ENCODE measurements around the gene COX18.

The COX18 gene, protein sequence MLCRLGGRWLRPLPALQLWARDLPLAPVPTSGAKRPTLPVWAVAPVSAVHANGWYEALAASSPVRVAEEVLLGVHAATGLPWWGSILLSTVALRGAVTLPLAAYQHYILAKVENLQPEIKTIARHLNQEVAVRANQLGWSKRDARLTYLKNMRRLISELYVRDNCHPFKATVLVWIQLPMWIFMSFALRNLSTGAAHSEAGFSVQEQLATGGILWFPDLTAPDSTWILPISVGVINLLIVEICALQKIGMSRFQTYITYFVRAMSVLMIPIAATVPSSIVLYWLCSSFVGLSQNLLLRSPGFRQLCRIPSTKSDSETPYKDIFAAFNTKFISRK

DNA sequence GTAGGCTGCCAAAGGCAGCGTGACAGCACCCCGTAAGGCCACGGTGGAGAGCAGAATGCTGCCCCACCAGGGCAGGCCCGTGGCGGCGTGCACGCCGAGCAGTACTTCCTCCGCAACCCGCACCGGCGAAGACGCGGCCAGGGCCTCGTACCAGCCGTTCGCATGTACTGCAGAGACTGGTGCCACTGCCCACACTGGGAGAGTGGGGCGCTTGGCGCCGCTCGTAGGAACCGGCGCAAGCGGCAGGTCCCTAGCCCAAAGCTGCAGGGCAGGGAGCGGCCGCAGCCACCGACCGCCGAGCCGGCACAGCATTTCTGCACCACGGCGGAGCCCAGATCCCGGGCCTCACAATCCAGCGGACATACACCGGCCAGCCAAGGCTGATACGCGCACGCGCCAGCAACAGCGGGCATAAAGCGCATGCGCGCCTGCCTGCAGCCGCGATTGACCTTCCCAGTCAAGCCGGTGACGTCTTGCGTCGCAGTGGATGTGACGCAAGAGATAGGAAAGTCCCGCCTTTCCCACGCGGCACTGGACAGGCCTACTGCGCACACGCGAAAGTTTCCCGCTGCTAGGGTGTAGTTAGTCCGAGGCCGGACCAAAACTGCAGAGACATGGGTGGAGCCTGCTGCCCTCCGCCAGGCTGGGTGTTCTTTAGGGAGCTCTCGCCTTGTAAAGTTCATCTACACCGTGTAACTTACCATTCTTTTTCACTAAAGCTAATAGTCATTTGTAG, at the start of gene COX18:
Gene COX18, minus strand, starts transcription at position 379 of the 736 bp plus-strand sequence. Its CDS starts 67 bp downstream, at position 312.
- peak; percentile 41 for FAIRE-seq

DNA sequence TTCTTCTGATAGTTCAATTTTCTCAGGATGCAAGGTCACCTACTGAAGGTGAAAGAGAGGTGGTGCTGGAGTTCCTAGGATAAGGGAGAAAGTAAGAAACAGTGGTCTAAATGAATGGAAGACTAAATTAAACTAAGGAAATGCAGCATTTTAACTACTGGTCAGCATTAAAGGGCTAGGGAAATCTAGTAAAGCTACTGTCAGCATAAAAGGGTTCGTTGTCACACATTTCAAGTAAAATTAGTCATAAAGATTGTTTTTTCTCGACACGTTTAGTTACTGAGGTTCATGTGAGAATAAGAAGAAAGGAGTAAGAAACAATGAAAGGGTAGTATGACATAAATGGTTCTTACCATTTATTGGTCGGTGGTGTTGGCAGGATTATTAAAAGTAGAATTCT, 40.0 kb upstream of the COX18 start:
- FAIRE-seq = no peak

DNA sequence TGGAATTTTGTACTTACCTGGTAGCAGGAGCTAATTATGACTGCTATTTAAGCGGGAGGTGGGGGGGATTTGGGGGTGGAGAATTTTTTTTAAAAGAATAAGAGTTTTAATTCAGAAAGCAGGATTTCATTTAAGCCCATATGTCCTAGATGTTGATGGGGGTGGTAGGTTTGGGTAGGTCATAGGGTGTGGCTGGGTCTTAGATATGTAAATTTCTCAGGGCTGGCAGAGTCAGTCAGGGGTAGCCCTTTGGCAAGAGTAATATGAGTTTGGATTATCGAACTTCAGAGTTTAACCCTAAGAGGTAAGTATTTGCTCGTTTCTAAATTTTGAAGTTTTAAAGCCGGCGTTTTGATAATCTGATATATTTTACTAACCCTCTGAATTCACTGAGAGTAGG, 35.2 kb upstream of the COX18 start:
- no peak for FAIRE-seq

DNA sequence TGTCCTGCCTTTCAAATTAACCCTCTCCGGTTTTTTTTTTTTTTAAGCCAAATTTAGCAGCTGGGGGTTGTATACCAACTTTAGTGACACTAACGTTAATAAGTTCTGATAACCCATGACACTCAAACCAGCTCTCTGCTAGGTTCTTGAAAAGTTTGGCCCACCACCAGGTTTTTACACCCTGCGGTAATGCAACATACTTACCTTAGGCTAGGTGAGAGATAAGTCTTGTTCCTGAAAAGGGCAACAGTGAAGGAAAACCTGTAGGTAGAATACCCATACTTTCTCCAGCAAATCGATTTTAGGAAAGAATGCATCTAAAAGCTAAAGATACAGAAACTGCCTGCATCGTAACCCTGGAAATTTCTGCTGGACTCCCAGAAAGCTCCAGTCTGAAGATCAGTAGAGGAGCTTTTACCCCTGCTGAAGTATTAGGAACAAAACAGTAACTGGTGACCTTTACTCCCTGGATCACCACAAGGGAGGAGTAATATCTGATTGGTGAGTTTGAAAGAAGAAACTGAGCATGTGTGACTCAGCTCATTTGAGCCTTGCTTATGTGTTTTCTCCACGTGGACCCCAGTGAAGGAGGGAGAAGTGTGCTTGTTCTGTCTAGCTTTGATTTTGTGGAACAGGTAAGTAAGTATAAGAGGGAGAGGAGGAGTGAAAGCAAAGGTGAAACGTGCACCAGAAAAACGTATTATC, 34.4 kb upstream of the COX18 start:
- no peak for FAIRE-seq

DNA sequence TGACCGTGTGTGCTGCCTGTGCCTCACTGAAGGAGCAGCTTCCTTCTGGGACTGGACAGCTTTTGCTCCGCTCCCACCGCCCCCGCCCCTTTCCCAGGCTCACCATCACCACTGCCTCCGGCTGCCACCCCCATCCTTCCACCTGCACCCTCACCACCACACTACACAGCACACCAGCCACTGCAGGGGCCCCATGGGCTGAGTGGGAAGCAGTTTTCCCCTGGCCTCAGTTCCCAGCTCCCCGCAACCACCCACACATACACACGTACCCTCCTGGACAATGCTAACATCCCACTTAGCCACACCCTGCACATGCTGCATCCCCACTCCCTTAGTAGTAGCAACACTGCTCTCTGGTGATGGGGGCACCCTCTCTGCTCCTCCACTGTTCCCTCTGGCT, 29.6 kb upstream of the COX18 start:
- FAIRE-seq = no peak

DNA sequence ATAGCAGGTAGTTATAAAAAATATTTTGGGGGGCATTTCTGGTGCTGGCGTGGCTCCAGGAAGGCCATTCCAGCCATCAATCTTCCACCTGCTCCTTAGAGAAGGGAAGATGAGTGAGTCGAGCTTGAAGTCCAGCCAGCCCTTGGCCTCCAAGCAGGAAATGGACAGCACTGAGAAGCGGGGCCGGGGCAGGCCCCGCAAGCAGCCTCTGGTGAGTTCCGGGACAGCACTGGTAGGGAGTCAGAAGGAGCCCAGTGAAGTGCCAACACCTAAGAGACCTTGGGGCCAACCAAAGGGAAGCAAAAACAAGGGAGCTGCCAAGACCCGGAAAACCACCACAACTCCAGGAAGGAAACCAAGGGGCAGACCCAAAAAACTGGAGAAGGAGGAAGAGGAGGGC, 29.2 kb upstream of the COX18 start:
- FAIRE-seq = no peak

DNA sequence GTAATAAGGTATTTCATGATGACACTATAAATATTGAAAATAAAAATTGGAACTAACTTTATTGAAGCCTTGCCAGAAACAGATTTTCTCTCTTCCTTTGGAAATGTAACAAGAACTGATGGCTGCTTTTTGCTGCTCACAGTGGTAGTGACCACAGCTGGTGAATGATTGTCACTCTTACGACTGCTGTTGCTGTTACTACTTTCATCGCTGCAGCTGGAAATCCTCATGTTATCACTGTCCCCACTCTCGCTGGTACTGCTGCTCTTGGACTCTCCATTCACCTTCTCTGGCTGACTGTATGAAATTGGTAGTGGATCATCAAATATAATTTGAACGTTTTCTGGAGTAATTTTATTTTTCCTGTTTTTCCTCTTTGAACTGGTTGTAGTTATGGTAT, 28.5 kb upstream of the COX18 start:
- no peak for FAIRE-seq

DNA sequence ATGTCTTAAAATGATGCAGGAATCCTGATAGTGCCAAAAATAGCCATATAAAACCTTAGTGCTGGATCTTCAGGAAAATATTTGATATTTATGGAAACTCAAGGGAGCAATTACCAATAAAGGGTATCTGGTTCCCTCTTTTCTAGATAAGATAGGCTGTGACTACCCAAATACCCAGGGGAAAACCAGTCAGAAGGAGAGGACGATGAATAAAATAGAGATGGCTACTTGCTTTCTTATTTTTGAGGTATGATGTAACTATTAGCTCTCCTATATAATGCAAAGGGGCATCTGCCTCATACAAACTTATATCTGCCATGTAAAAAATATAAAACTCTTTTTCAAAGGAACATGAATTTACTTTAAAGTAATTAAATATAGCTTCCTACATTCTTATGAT, 23.4 kb upstream of the COX18 start:
- no peak for FAIRE-seq

DNA sequence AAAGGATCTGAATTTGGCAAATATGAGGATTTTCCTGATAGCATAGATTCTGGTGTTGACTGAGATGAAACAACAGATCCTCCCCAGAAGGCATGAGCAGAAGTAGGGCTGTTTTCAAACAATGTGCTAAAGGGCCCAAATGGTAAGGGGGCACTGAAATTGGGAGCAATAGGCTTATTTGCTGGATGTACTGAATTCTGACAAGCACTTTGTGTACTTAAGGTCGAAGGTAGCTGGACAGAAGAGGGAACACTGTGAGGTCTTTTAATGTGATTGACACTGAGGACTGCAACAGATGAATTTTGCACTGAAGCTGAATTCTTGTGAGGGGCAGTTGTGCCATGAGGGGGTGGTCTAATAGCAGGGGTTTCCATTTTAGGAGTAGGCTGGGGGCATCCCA, 21.2 kb upstream of the COX18 start:
- FAIRE-seq = no peak

DNA sequence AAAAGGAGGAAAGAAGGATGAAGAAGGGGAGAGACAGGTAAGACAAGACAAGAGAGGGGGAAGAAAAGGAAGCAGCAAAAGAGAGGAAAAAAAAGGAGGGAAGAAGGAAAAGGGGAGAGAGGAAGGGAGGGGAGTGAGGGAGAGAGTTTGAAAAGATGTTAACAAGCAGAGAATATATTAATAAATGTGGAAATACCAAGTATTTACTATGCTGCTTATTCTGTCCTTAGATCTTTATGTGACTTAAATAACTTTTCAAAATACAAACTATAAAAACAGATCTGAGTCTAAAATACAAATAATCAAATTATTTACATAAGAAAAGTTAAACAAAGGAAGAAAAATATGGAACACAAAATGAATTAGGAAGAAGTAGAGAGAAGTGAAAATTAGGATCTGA, 18.4 kb upstream of the COX18 start:
- no peak for FAIRE-seq

DNA sequence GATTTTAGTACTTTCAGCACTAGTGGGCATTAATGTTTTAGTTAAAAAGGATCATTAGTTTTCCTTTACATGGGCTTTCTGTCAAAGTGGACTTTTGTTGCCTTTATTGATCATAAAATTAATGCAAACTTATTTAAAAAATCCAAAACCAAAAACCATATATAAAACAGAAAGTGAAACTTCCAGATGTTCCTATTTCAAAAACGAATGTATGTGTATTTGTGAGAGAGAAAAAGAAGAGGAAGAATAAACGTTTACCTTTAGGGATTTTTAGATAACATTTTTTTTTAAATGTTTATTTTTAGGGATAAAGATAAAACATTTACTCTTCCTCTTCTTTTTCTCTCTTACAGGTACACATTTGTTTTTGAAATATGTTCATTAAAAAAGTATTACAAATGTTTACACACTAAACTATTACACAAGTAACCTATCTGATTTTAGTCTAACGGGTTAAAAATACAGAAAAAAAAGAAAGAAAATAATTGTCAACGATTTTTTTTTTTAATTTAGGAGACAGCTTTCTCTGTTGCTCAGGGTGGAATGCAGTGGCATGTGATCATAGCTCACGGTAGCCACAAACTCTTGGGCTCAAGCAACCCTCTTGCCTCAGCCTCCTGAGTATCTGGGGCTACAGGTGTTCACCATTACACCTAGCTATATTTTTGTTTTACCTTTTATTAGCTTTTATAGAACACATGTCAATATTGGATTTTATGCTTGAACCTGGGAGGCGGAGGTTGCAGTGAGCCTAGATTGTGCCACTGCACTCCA, 16.8 kb upstream of the COX18 start:
- FAIRE-seq = peak; percentile 28

DNA sequence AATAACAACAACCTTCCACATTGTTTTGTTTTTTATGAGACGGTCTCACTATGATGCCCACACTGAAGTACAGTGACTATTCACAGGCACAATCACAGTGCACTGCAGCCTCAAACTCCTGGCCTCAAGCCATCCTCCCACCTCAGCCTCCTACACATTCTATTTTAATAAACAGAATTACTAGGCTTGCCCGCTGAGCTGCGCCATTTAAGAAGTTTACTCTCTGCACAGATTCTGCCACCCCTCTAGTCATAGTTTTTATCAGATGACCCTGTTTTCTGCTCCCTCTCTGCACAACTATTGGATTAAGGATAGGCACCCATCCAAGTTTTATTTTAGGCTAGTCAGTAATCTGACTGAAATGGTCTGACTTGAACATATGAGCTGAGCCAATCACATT, 11.3 kb upstream of the COX18 start:
- FAIRE-seq = no peak

DNA sequence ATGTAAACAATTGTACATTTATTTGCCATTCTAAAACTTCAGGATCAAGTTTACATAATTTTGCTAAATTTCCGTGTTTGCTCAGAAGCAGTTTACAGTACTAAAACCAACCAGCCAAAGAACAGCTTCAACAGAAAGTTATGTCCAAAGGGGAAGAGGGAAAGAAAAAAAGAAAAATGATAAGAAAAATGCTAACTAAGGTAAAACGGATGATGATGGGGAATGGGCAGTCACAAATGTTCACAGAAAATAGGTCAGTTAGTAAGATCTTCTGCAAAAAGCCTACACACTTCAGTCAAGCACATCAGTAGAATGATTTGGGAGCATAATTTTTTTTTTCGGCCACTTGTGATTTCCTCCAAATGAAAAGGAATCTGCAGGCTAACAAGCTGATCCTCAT, 6.3 kb upstream of the COX18 start:
- FAIRE-seq = no peak

DNA sequence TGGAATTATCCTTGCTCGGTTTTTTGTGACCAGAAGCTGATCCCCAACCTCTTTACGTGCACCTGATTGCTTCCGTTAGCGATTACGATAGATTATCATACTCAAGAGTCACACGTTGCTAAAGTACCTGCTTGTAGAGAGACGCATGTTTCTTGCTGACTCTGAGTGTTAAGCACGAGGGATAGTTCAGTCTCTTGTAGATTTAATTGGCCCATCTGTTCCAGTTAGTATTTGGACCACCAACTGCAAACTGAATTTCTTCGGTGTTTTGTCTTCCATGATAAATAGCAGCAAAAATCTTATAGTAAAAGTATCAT, 516 bp upstream of the COX18 start:
- no peak for FAIRE-seq

DNA sequence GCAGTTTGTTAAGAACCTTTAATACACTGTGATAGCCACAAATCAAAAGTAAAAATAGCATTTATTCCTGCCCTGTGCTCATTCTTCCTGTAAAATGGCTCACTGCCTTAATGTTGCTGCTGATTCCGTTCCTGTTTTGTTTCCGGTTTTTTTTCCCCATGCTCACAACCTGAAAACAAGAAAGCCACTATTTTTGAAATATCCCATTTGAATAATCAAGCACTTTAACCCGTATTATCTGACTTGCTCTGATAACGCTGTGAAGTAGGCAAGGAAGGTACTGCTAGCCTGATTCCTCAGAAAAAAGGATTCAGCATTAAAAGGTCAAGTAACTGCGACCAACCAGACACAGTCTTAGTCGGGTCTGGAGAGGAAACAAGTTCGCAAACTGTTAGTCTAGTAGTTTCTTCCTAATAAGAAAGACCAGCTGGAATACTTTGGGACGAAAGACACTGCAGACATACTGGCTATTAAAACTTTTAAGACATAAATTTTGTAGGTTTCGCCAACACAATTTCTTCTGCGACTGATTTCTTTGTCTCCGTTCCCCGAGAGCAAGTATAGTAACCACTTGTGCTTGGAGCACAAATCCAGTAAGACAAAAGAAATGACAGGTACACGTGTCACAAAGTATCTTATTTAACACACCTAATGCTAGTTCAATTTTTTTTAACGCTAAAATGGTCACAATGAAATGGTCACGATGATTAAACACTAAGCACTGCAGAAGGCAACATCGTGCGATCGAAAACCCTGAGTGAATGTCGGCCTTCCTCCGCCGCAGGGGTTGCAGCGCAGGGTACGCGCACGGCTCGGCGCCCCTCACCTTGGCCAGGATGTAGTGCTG, 802 bp downstream of the COX18 start:
- no peak for FAIRE-seq

DNA sequence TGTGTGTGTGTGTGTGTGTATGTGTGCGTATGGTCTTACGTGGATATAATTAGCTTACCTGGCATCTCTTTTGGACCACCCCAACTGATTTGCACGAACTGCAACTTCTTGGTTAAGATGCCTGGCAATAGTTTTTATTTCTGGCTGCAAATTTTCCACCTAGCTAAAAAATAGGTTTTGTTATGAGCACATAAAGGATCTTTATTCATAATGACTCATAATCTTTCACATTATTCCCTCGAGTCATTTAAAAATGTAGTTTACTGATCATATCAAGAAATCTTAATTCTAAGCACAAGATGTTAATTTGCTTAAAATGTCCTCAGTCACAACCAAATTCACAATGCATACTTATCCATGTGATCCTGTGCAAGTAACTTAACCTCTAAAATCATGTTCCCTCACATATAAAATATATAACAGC, 1.5 kb downstream of the COX18 start:
- FAIRE-seq = no peak

DNA sequence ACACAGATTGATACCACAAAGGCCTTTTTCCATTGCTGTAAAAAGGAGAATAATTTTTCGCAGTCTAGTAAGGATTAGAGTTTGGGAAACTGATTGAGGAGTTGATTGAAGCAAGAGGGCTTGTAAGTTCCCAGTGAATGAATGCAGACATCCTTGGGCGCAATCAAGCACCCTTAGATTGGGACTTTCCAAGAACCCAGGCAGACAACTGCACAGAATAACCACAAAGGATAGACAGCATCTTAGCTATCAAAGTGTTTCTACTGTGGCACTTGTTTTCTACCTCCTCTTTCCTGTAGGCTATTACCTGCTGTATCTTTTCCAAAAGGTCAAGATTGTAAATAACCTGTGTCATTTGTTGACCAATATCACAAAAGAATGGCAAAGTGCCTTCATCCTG, 2.6 kb downstream of the COX18 start:
- FAIRE-seq = no peak

DNA sequence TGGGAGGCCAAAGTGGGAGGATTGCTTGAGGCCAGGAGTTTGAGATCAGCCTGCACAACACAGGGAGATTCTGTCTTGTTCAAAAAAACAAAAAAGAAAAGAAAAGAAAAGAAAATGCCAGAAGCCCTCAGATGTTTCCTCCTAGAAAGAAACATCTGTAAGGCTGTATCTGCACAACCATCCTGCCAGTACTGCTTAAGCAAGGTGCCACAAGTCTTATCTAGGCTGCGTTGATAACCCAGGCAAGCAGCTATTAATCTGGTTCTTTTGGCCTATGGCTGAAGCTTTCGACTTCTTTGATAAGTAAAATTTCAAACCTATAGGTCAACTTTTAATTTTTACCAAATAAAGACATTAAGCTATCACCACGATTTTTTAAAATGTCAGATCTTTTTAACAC, 3.1 kb downstream of the COX18 start:
- no peak for FAIRE-seq

DNA sequence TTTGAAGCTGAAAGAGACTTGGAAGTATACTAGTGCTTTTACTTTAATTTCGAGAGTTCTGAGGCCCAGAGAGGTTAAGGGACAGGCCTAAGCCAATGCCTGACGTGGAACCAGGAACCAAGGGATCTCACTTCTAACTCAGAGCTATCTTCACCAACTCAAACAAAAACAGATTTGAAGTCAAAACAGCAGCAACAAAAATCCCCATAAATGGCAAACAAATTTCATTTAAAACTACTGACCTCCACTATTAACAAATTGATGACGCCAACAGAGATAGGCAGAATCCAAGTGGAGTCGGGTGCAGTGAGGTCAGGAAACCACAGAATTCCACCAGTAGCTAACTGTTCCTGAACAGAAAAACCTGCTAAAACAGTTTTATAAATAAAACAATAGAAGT, 5.0 kb downstream of the COX18 start:
- FAIRE-seq = no peak

DNA sequence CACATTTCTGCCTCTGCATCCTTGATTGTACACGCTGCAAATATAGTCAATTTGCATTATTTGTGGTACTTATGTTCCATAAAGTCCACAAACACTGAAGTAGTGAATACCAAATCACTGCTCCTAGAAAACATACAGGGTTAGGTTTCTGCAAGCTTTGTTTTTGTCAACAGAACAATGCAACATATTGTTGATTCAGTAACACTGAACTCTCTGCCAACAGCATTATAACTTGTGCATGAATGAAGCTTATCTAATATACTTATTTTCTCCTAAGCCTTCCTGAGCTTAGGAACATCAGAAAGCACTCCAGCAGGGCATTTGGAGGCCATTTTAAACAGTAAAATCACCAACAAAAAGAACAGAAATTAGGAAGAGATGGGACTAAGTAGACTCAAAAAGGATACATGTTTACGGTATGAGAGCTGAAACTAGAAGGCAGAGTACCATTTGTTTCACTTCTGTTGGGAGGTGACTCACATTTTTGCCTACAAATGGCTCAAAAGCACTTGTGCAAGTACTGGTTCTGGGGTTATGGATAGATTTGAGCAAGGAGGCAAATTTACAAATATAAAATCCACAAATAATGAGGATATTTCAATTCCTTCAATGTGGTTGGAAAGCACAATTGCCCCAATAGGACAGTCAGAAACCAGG, 14.1 kb downstream of the COX18 start:
- FAIRE-seq = no peak

DNA sequence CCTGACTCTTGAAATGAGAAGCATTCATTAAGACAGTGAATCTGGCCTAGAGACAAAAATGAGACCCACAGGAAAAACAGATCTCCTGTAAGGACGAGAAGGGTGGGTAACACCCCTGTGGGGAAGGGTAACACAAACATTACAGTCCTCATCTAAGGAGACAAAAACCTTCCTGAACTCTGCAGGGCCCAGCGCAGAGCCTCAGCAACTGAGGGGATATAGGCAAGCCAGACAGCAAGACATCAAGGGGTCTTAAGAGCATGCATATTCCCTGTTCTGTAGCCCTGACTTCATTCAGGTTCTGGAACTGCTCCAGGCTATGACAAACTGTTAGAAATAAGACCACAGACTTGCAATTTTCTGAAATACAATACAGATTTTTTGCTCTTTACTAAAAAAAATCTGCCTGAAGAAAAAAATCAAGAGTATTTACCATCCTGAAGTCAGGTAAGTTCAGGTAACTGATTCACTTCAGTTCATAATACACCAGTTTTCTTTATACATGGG, 15.5 kb downstream of the COX18 start:
- FAIRE-seq = no peak

DNA sequence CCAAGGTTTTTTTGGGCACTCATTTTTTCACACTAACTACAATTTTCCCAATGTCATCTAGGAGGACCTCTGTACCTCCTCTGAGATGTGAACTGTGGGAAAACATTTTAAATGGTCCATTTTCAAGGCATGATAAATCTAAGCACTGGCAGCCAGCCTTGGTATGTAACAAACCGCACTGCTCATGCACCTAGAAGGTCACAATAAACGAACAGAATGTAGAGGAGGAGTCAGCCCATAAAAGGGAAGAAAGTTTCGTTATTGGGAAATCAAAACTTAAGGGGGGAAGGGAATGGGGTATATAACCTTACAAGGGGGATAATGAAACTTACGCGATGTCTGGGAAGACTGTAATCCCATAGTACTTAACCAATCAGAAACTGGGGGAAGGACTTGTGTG, 16.4 kb downstream of the COX18 start:
- no peak for FAIRE-seq
